Limb (tissue), 2 donors: ENCODE measurements around the gene KEAP1.
"Not testable (repeated sequence)": the region's sequence is repeated elsewhere in the genome, so short reads cannot be mapped to it uniquely, and the experiment has no call there.

Experiments used
- DNase-seq, 2 donors: peaks; one replicate each; pipeline ENCODE4 v3.0.0-alpha.2; 2016; ENCODE audit errors: extremely low spot score in 2 of 2

Gene KEAP1

GRCh38 chr19:10499550-10500246 lies 3.5 kb downstream of the KEAP1 start:
- DNase-seq: no peak

- no peak for DNase-seq
Observed at GRCh38 chr19:10497371-10497770, 5.8 kb downstream of the KEAP1 start.

DNA sequence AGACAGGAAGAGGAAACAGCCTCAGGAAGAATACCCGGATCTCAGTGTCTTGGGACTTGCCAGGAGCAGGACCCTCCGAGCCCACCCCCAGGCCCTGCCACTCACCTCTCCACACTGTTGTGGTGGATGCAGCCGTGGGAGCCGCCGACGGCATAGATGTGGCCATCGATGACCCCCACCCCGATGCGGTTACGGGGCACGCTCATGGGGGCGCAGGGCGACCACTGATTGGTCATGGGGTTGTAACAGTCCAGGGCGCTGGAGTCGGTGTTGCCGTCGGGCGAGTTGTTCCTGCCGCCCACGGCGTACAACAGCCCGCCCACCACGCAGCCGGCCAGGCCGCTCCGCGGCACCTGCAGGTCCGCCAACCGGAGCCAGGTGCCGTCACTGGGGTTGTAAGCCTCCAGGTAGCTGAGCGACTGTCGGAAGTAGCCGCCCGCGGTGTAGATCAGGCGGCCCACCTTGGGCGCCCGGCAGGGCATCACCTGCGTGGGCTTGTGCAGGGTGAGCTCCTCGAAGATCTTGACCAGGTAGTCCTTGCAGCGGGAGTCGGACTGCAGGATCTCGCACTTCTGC lies 11.6 kb downstream of the KEAP1 start:
- DNase-seq: no peak

DNA sequence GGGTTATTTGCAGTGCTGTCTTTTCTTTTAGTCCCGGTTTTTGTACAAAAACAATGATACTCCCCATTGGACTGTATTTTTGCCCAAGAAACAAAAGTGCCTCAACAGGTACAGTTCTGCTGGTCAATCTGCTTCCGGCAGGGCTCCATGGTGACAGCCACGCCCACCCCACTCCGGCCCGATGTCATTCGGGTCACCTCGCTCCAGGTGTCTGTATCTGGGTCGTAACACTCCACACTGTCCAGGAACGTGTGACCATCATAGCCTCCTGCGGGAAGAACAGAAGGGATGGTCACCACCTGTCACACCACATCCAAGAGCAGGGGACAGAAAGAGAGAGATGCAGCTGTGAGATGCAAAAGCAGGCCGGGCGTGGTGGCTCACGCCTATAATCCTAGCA lies 16.6 kb downstream of the KEAP1 start:
- no peak for DNase-seq

GRCh38 chr19:10478903-10479384 lies 24.2 kb downstream of the KEAP1 start:
- peak; percentile 79 to 87 for DNase-seq

DNA sequence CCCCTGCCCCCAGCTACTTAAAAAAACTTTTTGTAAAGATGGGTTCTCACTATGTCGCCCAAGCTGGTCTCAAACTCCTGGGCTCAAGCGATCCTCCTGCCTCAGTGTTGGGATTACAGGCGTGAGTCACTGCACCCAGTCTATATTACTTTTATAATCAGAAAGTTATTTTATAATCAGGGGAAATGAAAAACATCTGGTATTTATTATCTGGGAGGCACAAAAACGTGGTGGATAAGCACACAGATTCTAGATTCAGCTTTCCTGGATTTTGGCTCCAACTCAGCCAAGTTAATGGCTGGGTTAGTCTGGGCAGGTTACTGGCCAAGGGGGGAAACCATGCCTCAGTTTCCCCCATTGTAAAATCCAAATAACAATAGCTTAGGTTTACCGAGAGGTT lies 24.7 kb downstream of the KEAP1 start:
- no peak for DNase-seq

DNA sequence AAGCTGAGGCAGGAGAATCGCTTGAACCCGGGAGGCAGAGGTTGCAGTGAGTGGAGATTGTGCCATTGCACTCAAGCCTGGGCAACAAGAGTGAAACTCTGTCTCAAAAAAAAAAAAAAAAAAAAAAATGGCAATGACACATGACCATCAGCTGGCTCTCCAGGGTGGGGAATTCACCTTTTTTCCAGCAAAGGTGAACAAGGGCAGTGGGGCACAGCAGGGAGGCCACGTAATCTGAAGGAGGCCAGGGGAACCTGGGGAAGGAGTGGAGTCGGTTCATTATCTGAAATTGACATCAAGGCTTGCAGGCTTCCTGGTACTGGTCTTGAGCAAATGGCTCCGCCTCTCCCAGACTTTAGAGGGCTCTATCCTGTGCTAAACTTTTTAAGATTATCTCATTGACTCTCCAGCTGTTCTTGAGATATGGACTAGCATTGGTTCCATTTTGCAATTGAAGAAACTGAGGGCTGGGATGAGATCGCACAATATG lies 28.1 kb downstream of the KEAP1 start:
- no peak for DNase-seq

DNA sequence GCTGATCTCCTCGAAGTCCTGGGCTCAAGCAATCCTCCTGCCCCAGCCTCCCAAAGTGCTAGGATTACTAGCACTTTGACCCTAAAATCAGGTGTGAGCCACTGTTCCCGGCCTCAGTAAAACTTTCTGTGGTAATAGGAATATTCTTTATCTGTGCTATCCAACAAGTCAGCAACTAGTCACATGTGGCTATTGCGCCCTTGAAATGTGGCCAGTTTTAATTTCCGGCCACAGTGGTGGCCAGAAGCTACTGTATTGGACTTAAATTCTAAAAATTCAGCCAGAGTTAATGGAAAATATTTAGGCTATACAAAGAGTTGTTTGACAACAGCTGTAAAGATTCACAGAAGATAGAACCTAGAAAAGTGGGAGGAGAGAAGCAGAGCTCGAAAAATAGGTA lies 30.0 kb downstream of the KEAP1 start:
- no peak for DNase-seq

DNA sequence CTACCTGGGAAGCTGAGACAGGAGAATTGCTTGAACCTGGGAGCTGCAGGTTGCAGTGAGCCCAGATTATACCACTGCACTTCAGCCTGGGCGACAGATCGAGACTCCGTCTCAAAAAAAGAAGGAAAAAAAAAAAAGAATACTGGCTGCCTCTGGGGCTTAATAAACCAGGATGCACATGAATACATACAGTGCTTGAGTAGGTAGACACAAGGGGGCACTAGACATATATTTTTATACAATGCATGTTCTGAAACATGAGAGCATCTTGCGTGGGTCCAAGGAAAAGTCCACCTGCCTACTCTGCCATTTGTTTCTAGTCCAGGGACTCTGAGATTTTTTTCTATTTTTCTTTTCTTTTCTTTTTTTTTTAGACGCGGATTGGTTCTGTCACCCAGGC lies 31.2 kb downstream of the KEAP1 start:
- no peak for DNase-seq

DNA sequence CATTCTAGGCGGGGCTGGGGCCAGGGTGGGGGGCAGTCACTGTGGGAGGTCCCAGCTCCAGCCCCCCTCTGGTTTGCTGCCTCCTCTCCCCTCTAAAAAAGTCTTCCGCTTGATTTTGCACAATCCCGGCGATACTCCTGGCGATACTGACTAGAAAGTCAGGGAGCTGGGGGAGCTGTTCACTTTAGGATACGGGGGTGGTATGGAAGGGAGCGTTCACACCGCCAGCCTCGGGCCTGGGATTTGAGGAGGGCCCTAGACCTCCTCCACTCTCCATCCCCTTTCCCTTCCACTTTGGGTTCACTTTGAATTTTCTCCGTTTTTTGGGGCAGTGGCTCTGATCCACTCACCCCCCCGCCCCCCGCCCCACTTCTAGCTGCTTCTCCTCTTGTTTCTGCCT lies 35.0 kb downstream of the KEAP1 start:
- DNase-seq: no peak

GRCh38 chr19:10467104-10467706 lies 36.0 kb downstream of the KEAP1 start:
- DNase-seq: no peak

DNA sequence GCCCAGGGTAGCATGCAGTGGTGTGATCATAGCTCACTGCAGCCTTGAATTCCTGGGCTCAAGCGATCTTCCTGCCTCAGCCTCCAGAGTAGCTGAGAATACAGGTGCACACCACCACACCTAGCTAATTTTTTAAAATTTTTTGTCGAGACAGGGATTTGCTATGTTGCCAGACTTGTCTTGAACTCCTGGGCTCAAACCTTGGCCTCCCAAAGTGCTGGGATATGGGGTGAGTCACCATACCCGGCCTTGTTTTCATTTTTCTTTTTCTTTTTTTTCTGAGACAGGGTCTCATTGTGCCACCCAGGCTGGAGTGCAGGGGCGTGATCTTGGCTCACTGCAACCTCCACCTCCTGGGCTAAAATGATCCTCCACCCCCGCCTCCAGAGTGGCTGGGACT lies 38.7 kb downstream of the KEAP1 start:
- DNase-seq: no peak

DNA sequence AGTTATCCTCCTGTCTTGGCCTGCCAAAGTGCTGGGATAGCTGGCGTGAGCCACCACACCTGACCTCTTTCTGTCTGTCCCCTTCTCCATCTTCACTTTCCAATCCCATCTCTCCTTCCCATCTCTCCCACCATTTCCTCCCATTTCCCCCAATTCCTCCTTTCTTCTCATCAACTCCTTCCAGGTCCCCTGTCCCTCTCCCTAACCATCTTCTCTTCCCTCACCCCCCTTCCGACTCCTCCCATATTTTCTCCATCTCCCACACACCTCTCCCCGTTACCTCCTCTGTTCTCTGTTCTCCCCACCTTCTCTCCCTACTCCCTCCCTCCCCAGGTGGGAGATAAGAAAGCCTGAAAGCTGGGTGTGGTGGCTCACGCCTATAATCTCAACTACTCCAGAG lies 40.6 kb downstream of the KEAP1 start:
- DNase-seq: no peak

GRCh38 chr19:10462042-10462441 lies 41.1 kb downstream of the KEAP1 start:
- not testable (repeated sequence) for DNase-seq

DNA sequence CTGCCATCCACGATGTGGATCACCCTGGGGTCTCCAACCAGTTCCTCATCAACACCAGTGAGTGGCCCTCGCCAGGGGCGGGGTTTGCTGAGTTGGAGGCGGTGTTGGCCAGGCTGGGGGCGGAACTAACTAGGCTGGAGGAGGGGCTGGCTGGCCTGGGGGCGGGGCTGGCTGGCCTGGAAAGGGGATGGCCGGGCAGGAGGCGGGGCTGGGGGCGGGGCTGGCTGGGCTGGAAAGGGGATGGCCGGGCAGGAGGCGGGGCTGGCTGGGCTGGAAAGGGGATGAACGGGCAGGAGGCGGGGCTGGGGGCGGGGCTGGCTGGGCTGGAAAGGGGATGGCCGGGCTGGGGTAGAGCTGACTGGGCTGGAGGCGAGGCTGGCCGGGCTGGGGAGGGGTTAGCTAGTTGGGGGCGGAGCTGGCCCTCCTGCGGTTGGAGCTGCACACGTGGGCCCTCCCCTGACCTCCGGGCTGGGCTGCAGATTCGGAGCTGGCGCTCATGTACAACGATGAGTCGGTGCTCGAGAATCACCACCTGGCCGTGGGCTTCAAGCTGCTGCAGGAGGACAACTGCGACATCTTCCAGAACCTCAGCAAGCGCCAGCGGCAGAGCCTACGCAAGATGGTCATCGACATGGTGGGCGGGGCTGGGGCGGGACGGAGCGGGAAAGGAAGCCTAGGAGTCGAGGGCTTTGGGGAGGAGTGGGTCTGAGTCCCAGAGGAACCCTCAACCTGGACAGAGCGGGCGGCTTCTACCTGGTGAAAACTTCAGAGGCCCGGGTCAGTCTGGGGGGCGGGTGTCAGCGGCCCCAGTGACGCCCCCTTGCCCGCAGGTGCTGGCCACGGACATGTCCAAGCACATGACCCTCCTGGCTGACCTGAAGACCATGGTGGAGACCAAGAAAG lies 41.9 kb downstream of the KEAP1 start:
- peak; percentile 78 to 96 for DNase-seq

GRCh38 chr19:10460714-10461046 lies 42.5 kb downstream of the KEAP1 start:
- DNase-seq: no peak

- DNase-seq: not testable (repeated sequence)
Observed at GRCh38 chr19:10458733-10459132, 44.4 kb downstream of the KEAP1 start.

DNA sequence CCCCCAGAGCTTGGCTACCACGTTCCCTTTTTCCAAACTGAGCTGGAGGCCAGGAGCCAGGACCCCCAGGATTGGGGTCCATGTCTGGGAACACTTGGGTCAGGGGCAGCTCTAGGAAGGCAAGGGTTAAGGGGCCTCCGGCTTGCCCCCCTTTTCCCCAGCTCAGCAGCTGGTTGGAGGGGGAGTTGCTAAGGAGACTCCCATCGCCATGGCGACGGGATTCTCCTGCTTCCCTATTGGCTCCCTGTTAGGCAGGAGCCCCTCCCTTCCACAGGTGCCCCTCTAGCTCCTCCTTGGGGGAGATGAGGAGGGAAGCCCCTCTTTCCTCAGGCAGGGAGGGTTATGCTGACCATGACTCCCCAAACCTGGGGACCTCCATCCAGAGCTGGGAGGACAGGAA lies 48.9 kb downstream of the KEAP1 start:
- peak in 1 of 2 donors; percentile 71 for DNase-seq

DNA sequence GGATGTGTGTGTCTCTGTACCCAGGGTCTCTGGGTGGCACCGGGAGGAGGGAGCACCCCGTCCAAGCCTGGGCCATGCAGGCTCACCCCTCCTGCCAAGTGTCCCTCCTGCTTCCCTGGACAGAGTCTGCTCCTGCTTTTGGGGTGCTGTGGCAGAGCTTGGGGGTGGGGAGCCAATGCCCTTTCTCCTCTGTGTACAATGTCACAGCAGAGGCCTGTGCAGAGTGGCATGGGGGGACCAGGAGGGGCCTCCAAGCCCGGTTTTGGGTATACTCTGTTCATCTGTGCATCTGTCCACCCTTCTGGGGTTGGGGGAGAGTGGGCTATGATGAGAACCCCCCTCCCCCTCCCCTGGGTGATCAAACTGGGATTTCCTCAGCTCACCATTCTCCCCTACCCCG lies 49.3 kb downstream of the KEAP1 start:
- no peak for DNase-seq

DNA sequence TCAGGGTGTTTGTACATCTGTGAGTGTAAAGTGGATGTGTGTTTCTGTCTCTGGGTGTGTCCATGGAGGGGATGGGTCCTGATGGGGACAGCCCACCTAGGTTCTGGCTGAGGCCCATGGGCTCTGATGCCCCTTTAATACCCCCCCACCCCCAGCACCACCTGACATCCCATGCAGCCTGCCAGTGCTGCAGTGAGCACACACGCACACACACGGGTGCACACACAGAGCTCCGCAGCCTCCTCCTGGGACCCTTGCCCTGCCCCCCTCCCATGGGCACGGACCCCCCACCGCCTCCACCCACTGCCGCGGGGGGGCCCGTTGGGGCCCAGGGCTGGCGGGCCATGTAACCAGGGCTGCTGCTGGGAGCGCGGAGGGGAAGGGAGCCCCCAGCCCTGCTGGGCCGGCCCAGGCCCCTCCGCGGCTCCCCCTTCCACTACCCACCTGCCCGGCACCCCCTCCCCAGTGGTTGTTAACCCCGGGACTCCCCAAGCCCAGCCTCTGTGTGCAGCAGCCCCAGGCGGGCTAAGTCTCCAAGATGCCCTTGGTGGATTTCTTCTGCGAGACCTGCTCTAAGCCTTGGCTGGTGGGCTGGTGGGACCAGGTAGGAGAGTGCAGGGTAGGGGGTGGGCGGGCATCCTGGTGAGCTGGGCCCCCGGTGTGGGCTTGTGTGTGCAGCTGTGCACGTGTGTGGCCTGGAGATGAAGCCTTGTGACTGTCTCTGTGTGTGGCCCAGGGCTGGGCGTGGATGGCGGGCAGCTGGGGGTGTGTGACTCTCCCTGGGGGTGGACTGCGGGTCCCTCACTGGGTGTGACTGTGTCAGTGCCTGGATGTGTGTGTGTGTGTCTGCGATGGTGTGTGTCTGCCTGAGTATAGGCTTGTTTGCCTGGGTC lies 50.2 kb downstream of the KEAP1 start:
- DNase-seq: no peak
